ENCODE data around the gene PCBP4.

DNA sequence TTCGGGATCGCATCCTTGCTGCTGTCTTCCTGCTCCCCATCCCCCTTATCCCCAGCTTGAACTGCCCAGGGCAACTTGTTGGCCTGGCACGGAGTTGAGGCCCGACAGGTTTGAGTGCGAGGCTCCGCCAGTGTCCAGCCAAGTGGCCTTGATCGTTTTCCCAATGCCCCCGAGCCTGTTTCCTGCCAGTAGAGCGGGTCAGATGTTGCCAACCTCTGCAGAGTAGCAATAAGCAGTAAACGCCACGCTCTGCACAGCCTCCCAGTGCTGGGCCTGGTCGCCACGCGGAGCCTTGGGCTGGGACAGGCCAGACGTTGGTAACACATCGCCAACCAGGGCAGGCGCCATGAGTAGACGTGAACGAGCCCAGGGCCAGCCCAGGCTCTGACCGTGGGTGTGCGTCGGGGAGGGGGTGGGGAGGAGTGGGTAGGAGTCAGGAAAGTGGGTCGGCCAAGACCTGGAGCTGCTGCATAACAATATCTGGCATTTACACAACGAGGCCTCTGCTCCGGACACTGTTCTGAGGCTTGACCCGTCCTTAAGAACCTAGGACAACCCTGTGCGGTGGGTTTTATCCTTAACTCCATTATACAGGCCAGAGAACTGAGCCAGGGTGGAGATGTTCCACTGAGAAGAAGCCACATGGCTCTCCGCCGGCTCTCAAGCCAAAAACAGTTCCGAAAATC is 7.2 kb upstream of the PCBP4 start:
- TF ChIP-seq, protein P1, sequence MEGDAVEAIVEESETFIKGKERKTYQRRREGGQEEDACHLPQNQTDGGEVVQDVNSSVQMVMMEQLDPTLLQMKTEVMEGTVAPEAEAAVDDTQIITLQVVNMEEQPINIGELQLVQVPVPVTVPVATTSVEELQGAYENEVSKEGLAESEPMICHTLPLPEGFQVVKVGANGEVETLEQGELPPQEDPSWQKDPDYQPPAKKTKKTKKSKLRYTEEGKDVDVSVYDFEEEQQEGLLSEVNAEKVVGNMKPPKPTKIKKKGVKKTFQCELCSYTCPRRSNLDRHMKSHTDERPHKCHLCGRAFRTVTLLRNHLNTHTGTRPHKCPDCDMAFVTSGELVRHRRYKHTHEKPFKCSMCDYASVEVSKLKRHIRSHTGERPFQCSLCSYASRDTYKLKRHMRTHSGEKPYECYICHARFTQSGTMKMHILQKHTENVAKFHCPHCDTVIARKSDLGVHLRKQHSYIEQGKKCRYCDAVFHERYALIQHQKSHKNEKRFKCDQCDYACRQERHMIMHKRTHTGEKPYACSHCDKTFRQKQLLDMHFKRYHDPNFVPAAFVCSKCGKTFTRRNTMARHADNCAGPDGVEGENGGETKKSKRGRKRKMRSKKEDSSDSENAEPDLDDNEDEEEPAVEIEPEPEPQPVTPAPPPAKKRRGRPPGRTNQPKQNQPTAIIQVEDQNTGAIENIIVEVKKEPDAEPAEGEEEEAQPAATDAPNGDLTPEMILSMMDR (IDR thresholded peaks at IDR 0.05), result no peak
- TF ChIP-seq EZH2phosphoT487 (IDR thresholded peaks at IDR 0.05) (no peak), EZH2 (IDR thresholded peaks at IDR 0.05) (no peak)

Data from neural progenitor cell (in vitro differentiated cells).